Fibroblast of skin of right quadriceps (primary cell): ENCODE results near the gene EPHA10.

Experiments
- DNase-seq: peaks from one replicate; pipeline ENCODE4 v3.0.0-alpha.2; 2013

EPHA10 gene

GRCh38 chr1:37732111-37732780 is 32.7 kb downstream of the EPHA10 start:
- DNase-seq = no peak

GRCh38 chr1:37731312-37732019 is 33.5 kb downstream of the EPHA10 start:
- no peak for DNase-seq

- DNase-seq = no peak
Measured at GRCh38 chr1:37730376-37730775, 34.5 kb downstream of the EPHA10 start.

GRCh38 chr1:37728416-37728815 is 36.5 kb downstream of the EPHA10 start:
- DNase-seq = no peak

GRCh38 chr1:37726751-37727585 is 38.0 kb downstream of the EPHA10 start:
- DNase-seq = no peak

- no peak for DNase-seq
Measured at GRCh38 chr1:37725851-37726613, 38.9 kb downstream of the EPHA10 start.

- no peak for DNase-seq
Measured at GRCh38 chr1:37724575-37724974, 40.3 kb downstream of the EPHA10 start.

- no peak for DNase-seq
Measured at GRCh38 chr1:37723390-37724078, 41.4 kb downstream of the EPHA10 start.

GRCh38 chr1:37723072-37723389 is 41.9 kb downstream of the EPHA10 start:
- DNase-seq = no peak

- DNase-seq = no peak
Measured at GRCh38 chr1:37722181-37723071, 42.5 kb downstream of the EPHA10 start.

- DNase-seq = no peak
Measured at GRCh38 chr1:37721565-37721964, 43.4 kb downstream of the EPHA10 start.

GRCh38 chr1:37720231-37721130 is 44.4 kb downstream of the EPHA10 start:
- no peak for DNase-seq

- DNase-seq = no peak
Measured at GRCh38 chr1:37719572-37720195, 45.2 kb downstream of the EPHA10 start.

GRCh38 chr1:37718901-37719571 is 45.9 kb downstream of the EPHA10 start:
- DNase-seq = no peak

- no peak for DNase-seq
Measured at GRCh38 chr1:37718181-37718900, 46.6 kb downstream of the EPHA10 start.

GRCh38 chr1:37717631-37718030 is 47.3 kb downstream of the EPHA10 start:
- no peak for DNase-seq

- no peak for DNase-seq
Measured at GRCh38 chr1:37716321-37716720, 48.6 kb downstream of the EPHA10 start.

- DNase-seq = no peak
Measured at GRCh38 chr1:37714689-37715088, 50.2 kb downstream of the EPHA10 start.

GRCh38 chr1:37714226-37714625 is 50.7 kb downstream of the EPHA10 start:
- no peak for DNase-seq
